ENCODE data around the gene METTL26.

Gene METTL26

DNA sequence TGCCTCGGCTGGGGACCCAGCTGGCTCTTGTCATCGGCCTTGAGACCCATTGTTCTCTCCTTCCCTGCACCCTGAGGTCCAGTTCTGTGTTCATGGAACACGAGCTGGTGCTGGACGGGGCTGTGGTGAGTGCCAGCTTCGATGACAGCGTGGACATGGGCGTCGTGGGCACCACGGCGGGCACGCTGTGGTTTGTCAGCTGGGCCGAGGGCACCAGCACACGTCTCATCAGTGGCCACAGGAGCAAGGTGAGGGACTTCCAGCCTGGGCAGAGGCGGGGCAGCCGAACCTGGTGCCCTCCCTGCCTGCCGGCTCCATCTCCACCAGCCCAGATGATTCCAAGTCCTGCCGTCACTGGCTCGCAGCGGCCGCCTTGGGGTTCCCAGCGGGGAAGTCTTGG lies 26.5 kb upstream of the METTL26 start:
- Histone ChIP-seq H3K27me3 (ENCODE audit: insufficient read depth, poor library complexity, severe bottlenecking) (no peaks in the 10 kb centered on the region), H3K4me3 (replicated peaks; ENCODE audit: insufficient read depth, low read length) (no peak overlapping the region), H3K27ac (replicated peaks) (no peak overlapping the region)
- DNase-seq (ENCODE audit: low read depth in 1 of 2, low spot score in 1 of 2) = no peak
- TF ChIP-seq, protein P1, sequence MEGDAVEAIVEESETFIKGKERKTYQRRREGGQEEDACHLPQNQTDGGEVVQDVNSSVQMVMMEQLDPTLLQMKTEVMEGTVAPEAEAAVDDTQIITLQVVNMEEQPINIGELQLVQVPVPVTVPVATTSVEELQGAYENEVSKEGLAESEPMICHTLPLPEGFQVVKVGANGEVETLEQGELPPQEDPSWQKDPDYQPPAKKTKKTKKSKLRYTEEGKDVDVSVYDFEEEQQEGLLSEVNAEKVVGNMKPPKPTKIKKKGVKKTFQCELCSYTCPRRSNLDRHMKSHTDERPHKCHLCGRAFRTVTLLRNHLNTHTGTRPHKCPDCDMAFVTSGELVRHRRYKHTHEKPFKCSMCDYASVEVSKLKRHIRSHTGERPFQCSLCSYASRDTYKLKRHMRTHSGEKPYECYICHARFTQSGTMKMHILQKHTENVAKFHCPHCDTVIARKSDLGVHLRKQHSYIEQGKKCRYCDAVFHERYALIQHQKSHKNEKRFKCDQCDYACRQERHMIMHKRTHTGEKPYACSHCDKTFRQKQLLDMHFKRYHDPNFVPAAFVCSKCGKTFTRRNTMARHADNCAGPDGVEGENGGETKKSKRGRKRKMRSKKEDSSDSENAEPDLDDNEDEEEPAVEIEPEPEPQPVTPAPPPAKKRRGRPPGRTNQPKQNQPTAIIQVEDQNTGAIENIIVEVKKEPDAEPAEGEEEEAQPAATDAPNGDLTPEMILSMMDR (IDR thresholded peaks at IDR 0.05; ENCODE audit: insufficient read depth, low read length) = no peak
- no peak for TF ChIP-seq SPI1 (IDR thresholded peaks at IDR 0.05; ENCODE audit: borderline replicate concordance, low read depth)
- TF ChIP-seq GABPA (IDR thresholded peaks at IDR 0.05; ENCODE audit: low read depth) = no peak
- TF ChIP-seq, protein P2, sequence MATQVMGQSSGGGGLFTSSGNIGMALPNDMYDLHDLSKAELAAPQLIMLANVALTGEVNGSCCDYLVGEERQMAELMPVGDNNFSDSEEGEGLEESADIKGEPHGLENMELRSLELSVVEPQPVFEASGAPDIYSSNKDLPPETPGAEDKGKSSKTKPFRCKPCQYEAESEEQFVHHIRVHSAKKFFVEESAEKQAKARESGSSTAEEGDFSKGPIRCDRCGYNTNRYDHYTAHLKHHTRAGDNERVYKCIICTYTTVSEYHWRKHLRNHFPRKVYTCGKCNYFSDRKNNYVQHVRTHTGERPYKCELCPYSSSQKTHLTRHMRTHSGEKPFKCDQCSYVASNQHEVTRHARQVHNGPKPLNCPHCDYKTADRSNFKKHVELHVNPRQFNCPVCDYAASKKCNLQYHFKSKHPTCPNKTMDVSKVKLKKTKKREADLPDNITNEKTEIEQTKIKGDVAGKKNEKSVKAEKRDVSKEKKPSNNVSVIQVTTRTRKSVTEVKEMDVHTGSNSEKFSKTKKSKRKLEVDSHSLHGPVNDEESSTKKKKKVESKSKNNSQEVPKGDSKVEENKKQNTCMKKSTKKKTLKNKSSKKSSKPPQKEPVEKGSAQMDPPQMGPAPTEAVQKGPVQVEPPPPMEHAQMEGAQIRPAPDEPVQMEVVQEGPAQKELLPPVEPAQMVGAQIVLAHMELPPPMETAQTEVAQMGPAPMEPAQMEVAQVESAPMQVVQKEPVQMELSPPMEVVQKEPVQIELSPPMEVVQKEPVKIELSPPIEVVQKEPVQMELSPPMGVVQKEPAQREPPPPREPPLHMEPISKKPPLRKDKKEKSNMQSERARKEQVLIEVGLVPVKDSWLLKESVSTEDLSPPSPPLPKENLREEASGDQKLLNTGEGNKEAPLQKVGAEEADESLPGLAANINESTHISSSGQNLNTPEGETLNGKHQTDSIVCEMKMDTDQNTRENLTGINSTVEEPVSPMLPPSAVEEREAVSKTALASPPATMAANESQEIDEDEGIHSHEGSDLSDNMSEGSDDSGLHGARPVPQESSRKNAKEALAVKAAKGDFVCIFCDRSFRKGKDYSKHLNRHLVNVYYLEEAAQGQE (IDR thresholded peaks at IDR 0.05; ENCODE audit: insufficient replicate concordance, low read depth) = no peak
- no peak for TF ChIP-seq POLR2AphosphoS5 (IDR thresholded peaks at IDR 0.05; ENCODE audit: low read depth)

DNA sequence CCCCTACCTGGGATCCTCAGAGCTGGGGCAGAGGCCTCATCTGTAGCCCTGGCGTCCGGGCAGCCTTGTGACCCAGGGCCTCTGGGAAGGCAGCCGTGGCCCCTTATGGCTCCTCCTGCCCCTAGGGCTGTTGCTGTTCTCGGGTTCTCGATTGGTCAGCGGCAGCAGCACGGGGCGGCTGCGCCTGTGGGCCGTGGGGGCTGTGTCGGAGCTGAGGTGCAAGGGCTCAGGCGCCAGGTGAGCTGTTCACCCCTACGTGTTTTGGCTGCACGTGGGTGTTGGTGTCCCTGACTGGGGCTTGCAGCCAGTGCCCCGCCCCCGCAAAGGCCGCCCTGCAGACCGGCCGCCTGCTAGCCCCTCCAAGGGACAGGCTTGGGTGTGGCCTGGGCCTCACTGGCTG lies 26.0 kb upstream of the METTL26 start:
- H3K27ac ChIP-seq (replicated peaks) = no peak overlapping the region
- H3K27me3 ChIP-seq (ENCODE audit: insufficient read depth, poor library complexity, severe bottlenecking) = no peaks in the 10 kb centered on the region
- no peak overlapping the region for H3K4me3 ChIP-seq (replicated peaks; ENCODE audit: insufficient read depth, low read length)
- TF ChIP-seq, protein P2 (IDR thresholded peaks at IDR 0.05; ENCODE audit: insufficient replicate concordance, low read depth) = no peak
- TF ChIP-seq POLR2AphosphoS5 (IDR thresholded peaks at IDR 0.05; ENCODE audit: low read depth) (no peak), SPI1 (IDR thresholded peaks at IDR 0.05; ENCODE audit: borderline replicate concordance, low read depth) (no peak), GABPA (IDR thresholded peaks at IDR 0.05; ENCODE audit: low read depth) (no peak)
- TF ChIP-seq, protein P1 (IDR thresholded peaks at IDR 0.05; ENCODE audit: insufficient read depth, low read length) = no peak
- DNase-seq (ENCODE audit: low read depth in 1 of 2, low spot score in 1 of 2) = no peak

DNA sequence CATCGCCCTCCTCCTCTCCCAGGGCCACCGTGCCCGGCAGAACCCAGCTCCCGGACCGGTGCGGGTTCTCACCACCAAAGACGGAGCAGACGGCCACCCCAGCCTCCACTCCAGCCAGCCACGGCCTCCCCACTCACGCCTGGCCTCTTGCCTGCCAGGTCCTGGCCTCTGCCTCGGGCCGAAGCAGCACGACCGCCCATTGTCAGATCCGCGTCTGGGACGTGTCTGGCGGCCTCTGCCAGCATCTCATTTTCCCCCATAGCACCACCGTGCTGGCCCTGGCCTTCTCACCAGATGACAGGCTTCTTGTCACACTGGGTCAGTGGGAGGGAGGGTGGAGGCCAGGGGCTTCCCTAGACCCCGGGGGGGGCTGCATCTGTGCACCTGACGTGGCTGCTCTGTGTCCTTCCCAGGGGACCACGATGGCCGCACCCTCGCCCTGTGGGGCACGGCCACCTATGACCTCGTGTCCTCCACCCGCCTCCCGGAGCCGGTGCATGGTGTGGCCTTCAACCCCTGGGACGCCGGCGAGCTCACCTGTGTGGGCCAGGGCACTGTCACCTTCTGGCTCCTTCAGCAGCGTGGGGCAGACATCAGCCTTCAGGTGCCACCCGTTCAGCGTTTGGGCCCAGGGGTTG lies 25.2 kb upstream of the METTL26 start:
- Histone ChIP-seq H3K27ac (replicated peaks) (peak overlapping the region; percentile 25; the same call in 1 of the 2 replicates), H3K27me3 (ENCODE audit: insufficient read depth, poor library complexity, severe bottlenecking) (no peaks in the 10 kb centered on the region), H3K4me3 (replicated peaks; ENCODE audit: insufficient read depth, low read length) (no peak overlapping the region)
- TF ChIP-seq SPI1 (IDR thresholded peaks at IDR 0.05; ENCODE audit: borderline replicate concordance, low read depth) = no peak
- TF ChIP-seq, protein P2 (IDR thresholded peaks at IDR 0.05; ENCODE audit: insufficient replicate concordance, low read depth) = no peak
- no peak for TF ChIP-seq POLR2AphosphoS5 (IDR thresholded peaks at IDR 0.05; ENCODE audit: low read depth)
- no peak for TF ChIP-seq GABPA (IDR thresholded peaks at IDR 0.05; ENCODE audit: low read depth)
- TF ChIP-seq, protein P1 (IDR thresholded peaks at IDR 0.05; ENCODE audit: insufficient read depth, low read length) = no peak
- no peak for DNase-seq (ENCODE audit: low read depth in 1 of 2, low spot score in 1 of 2)
